H1 (cell line): ENCODE measurements around the gene STK39. TPM values are rescaled to one million over a fixed set of nuclear protein-coding genes. Genes with fewer than 3 reads are reported as not detected.

Source experiments
- CHD2 ChIP-seq: IDR thresholded peaks from 2 replicates; pipeline ENCODE4 v1.6.1; 2012; ENCODE audit warnings: low read length, improper control_type of control experiment
- CTCF ChIP-seq, 3 experiments: IDR thresholded peaks; 1 replicate in 2 of 3; 2 replicates in 1 of 3; pipeline versions ENCODE4 v1.5.1 to v1.6.1; 2011; ENCODE audit warnings: low read length in 3 of 3, mild to moderate bottlenecking in 3 of 3, inconsistent platforms in 2 of 3, low read depth in 1 of 3, moderate library complexity in 1 of 3; ENCODE audit not compliant: insufficient read depth in 1 of 3; ENCODE audit errors: control extremely low read depth in 1 of 3
- POLR2AphosphoS5 ChIP-seq: IDR thresholded peaks from 2 replicates; pipeline ENCODE4 v1.6.1; 2011; ENCODE audit warnings: low read depth, low read length
- RFX5 ChIP-seq: IDR thresholded peaks from 2 replicates; pipeline ENCODE4 v1.6.1; 2011; ENCODE audit warnings: low read depth, low read length, improper control_type of control experiment, borderline replicate concordance
- TAF1 ChIP-seq: IDR thresholded peaks from 2 replicates; pipeline ENCODE4 v1.6.1; 2011; ENCODE audit warnings: mild to moderate bottlenecking, low read depth, low read length
- TBP ChIP-seq: IDR thresholded peaks from 2 replicates; pipeline ENCODE4 v1.6.1; 2011; ENCODE audit warnings: low read depth, low read length, improper control_type of control experiment
- polyA plus RNA-seq, 7 experiments: library from polyadenylated mRNA; depleted of rRNA in 3 of 7; stranded (reverse) in 5 of 7; unstranded in 2 of 7; fragments of >200 nt in 5 of 7; fragments of 200-250 nt in 2 of 7; gene quantifications; 1 replicate in 5 of 7; 2 replicates in 1 of 7; 4 replicates in 1 of 7; pipeline versions ENCODE4 v1.2.1 to v1.2.3, GENCODE V29; 2011 to 2013; ENCODE audit warnings: missing spikeins in 2 of 7, mixed read lengths in 2 of 7
- total RNA-seq: library from RNA; stranded (reverse); fragmentation: NEBNext Ultra II Directional; extraction: Animal tissue kit (Norgen Biotek cat#: 25700); gene quantifications from 2 replicates; pipeline ENCODE4 v1.2.1, GENCODE V29; 2021

Gene STK39
- total and polyA plus RNA-seq, 2 of the 8 experiments (the other 6 are each of a cell fraction or from before 2014, with no cell fraction given): 13.7 to 23.8 TPM

- no peak for TF ChIP-seq RFX5
- TF ChIP-seq POLR2AphosphoS5: no peak
- no peak for TF ChIP-seq CHD2
- no peak for TF ChIP-seq TAF1
- TF ChIP-seq CTCF (IDR thresholded peaks at IDR 0.05; ENCODE audit: control extremely low read depth in 1 of 3, insufficient read depth in 1 of 3, low read depth in 1 of 3, low read length in 3 of 3): no peak
- no peak for TF ChIP-seq TBP
- TF ChIP-seq, all 59 proteins: peak for 0
Measured at GRCh38 chr2:168183308-168183997, 63.9 kb downstream of the STK39 start (continued).
